HG03565 (cell line): ENCODE results near the gene APMAP.

Experiments
- ATAC-seq: cut with Tn5 transposase; IDR thresholded peaks from one replicate; pipeline ENCODE4 v1.9.1; 2021; ENCODE audit warnings: mild to moderate bottlenecking, moderate library complexity; ENCODE audit not compliant: unreplicated experiment

Gene APMAP

DNA sequence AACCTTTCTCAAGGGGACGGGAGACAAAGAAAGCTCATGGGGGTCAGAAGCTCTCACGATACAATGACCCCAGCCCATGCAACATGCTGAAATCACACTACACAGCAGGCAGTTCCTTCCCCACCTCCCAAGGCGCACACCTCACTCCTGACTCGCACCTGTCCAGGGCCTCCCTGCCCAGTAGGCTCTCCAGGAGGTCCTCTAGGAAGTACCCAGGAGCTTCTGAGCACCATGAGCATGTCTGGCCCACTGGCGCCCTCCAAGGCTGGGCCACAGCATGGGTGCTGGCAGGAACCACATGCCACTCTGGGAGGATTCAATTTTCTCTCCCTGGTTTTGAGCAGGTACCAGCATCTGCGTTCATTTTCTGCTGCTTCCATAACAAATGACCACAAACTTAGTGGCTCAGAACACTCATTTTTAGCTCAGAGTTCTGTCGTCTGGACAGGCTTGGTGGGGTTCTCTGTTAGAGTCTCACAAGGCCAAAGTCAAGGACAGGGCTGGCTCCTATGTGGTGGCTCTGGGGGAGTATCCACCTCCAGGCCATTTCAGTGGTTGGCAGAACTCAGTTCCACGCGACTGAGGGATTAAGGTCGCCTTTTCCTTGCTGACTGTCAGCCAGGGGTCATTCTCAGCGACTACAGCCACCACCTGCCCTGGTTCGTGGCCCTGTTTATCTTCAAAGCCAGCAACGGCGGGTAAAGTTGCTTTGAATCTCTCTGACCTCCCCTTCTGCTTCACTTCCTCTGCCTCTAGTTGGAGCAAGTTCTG is 32.7 kb upstream of the APMAP start:
- no peak for ATAC-seq

DNA sequence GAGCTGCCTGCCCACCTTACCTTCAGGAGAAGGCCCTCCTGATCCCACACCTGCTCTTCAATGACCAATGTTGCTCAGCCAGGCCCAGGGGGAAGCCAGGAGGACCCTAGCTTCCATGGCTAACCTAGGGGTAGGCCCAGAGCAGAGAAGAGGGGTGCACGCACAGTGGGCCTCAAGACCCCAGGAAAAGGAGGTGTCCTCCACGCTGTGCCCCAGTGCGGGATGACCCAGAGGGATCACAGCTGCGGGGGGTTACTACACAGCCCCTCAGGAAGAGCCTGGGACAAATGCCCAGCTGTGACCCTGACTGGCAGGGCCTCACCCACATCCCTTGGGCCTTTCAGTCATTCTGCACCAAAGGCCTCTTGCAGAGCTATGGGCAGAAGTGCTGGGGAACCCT is 31.6 kb upstream of the APMAP start:
- ATAC-seq: no peak

DNA sequence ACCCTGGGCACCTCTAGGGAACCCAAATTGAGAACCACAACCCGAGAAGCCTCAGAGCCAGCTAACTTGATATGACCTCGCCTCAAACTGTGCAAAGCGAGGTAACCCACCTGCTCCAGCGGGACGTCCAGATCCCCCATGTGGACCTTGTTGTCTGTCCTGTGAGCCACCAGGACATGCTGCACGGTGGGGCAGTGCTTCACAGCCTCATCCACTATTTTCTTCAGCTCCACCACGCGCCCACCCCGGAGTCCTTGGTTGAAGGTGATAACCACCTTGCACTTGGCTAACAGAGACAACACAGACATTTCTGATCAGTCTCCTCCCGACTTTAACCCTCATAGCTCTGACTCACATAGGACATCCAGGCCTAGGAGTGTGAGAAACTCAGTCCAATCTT is 30.8 kb upstream of the APMAP start:
- no peak for ATAC-seq

DNA sequence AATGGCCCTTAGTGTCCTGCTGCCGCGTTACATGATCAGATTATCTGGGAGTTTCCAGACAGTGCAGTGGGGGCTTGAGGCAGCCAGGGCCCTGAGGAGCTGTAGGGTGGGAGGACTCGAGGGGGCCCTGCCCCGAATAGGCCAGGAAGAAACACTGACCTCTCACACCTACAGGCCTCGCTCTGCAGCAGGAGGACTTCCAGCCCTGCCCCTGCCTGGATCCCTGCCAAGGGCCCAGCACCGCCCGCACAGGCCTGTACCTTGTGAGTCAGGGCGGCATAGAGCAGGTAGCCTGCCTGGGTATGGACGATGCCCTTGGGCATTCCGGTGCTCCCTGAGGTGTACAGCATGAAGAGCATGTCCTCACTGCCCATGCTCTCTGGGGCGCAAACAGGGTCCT is 30.1 kb upstream of the APMAP start:
- ATAC-seq: no peak

DNA sequence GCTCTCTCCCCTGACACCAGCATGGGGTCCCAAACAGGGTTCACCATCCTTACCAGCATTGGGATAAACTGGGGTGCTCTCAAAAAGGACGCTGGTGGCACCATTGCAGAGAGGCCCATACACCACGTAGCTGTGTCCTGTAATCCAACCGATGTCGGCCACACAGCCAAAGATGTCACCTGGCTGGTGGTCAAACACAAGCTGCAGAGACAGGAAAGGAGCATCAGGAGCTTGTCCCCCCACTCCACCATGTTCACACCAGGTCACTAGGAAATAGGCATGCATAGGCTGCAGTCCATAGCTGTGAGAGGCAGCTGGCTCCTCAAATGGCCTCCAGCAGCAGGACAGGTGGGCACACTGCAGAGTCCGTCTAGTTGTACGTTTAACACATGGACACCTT is 28.8 kb upstream of the APMAP start:
- no peak for ATAC-seq

DNA sequence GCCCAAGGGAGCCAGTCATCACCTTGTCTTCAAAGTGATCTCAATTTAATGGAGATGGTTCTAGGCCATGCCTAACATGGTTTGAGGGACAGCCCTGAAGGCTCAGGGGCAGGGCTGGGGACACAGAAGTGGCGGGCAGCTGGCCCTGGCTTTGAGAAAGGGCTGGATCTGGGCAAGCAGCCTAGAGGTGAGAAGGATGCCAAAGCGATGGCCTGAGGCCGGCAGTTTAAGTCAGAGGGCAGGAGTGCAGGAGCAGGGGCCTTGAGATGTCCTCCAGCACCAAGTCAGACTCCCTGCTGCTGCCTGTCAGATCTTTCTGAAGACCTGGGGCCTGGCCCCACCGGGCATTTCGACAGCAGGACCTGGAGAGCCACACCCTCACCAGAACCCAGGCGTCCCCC is 28.4 kb upstream of the APMAP start:
- no peak for ATAC-seq

DNA sequence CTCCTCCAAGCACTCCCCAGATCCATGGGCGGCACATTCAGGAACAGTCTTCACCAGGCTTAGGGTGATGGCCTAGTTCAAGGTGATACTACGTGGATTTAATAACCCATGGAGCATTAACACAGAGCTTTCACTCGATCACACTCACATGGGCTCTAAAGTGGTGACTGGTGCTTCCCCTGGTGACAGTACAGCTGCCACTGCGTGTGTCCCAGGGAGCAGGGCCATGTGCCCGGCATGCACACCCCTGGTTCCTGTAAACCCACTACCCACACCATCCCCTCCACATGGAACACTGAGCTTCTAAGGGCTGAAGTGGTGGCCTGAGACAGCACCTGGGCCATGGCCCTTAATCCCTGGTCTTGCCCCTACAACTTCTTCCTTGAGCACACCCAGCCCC is 27.8 kb upstream of the APMAP start:
- no peak for ATAC-seq

DNA sequence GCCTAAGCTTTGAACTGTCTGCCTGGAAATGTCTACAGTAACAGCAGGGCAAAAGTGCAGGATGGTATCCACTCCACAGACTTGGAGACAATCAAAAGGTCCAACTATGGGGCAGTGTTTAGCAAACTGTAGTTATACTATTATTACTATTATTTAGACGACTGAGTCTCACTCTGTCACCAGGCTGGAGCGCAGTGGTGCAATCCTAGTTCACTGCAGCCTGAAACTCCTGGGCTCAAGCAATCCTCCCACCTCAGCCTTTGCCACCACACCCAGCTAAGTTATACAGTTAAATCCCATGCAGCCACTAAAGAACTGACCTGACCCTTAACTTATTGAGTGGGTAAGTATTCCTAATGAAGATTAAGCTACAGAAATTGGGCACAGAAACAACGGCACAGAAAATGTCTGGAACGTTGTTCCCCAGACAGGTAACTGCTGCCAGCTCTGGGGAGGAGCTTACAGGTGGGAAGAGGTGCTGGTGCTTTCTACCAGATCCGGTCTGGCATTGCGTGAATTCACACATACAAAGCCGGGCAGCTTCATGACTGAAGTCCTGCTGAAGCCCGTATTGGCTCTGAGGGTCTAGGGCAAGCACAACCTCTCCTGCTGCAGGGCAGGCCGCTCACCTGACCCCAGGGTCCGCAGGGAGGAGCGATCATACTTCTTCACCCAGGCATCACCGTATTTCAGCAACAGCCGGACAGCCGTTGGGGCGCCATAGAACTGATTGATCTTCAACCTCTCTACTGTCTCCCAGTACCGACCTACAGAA is 27.0 kb upstream of the APMAP start:
- ATAC-seq: no peak

DNA sequence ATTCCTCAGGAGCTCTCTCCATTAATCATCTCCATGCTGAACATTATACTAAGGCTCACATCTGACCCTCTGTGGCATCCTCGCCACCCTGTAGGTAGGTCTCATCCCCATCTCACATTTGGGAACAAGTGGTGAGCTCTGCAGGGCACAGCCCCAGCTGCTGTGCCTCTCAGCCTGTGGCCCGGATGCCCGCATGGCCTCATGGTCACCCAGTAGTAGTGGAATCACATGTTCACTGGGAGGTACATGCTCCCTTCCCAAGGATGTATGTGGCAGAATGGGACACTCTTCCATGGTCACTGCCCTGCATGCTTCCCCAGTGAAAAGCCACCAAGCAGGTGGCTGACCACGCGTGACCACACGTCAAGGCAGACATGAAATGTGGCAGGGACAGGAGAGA is 26.3 kb upstream of the APMAP start:
- ATAC-seq: no peak

DNA sequence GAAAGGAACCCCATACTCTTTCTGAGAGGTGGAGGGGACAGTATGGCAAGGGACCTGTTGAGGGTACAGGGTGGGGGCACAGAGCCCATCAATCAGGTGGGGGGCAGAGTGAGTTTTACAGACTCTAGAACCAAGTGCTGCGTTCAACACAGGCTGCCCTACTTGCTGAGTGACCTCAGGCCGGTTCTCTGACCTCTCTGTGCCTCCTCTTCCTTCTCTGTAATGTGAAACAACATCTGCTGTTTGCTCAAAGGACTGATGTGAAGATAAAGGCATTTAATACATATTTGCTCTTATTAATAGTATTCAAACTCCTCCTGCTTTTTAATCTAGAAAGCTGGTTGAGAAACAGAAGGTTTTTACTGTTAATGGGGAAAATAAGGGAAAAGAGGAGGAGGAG is 25.9 kb upstream of the APMAP start:
- ATAC-seq: no peak

DNA sequence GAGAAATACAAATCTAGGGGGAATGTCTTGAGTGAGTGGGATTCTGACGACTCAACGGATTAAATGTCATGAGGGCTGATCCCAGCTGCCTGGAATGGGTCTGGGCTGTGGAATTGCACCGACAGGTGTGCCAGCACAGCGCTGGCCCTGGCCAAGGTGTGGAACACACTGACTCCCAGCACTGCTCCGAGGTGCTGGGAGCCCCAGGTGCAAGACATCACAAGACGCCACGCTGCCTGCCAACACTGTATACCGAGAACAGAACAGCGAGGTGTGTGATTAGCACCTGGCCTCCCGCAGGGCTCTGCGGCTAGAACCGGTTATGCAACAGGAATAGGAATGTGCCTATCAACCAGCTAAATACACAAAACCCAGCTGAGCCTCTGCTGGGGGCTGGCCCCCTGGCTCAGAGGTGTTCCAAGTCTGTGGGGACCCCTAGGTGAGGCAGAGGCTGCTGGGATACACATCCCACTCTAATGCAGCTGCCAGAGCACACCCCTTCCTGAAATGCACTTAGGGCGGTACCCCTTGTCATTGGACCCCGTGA is 24.8 kb upstream of the APMAP start:
- no peak for ATAC-seq

DNA sequence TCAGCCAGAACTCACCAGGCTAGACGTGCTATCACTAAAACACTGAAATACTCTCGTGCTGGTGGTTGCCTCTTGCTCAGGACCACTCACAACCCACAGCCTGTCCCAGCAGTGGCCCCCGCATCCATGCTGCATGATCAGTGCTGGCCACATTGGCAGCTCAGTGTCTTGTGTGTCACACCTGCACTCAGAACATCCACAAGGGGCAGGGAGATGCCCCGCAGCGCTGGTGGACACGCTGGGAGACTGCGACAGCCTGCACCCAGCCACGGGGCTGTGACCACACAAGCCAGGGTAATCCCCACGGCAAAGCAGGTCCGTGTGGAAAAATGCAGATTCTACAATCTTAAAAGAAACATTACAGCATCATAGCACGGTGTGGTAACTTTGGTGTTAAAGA is 23.9 kb upstream of the APMAP start:
- no peak for ATAC-seq

DNA sequence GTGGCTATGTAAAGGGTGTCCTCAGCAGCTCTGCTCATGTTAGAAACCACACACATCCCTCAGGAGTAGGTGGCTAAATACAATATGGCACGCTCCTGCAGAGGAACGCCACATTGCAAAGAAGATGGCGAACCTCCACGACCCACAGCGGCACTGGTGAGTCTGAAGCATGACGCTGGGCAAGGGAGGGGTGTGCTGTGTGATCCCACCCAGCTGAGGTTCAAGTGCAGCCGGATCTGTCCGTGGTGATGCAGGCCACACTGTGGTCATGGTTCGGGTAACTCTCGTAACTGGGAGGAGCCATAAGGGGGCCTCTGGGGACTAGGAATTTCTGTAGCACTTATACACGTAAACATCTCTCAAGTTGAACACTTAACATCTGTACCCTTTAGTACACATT is 23.4 kb upstream of the APMAP start:
- no peak for ATAC-seq

DNA sequence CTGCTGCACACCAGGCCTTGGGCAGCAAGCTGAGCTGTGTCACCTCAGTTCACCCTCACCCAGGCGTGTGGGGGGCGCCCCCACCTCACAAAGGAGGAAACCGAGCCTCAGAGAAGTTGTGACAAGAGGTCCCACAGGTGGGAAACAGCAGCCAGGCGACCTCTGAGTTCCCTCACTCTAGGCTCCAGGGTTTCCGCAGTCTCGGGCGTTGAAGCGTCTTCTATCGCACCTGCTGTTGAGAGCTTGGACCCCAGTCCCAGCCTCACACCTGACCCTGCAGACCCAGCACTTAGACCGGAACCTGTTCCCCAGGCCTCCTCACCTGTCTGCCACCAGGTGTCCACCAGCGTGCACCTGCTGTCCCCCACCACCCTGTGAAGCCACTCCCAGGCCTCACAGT is 22.3 kb upstream of the APMAP start:
- no peak for ATAC-seq

DNA sequence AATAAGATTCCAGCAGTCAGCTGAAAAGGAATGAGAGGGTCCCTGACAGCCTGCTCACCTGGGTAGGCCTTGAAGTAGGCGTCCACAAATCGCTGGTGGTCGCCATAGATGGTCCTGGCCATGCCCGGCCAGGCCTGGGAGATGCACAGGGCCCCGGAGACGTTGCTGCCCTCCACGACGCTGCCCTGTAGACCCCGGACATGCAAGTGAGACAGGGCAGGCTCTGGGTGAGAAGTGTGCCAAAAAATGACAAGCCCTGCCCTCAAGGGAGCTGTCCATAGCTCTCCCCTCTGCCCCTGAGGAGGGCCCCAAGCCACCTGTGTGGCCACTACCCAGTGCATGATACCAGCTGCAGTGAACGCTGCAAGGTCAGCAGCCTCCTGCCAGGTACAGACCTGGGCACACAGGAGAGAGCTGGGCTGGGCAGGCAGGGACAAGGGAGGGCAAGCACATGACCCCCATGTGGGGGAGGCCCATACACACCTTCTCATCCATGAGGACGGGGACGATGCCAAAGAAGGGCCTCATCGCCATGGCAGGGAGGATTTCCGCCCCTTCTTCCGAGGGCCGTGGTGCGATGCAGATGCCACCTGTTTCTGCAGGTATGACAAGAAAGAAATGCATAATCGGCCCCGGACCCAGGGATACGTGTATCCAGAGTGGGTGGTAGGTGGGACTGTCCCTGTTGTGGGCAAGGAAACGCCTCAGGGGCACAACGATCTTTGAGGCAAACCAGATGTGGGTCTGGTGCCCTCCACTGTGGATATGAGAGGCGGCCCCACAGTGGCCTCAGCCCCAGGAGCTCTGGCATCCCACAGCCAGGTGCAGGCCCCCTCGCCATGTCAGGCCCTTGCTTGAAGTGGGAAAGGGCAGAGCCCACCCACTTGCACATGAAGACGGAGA is 21.2 kb upstream of the APMAP start:
- ATAC-seq: no peak

DNA sequence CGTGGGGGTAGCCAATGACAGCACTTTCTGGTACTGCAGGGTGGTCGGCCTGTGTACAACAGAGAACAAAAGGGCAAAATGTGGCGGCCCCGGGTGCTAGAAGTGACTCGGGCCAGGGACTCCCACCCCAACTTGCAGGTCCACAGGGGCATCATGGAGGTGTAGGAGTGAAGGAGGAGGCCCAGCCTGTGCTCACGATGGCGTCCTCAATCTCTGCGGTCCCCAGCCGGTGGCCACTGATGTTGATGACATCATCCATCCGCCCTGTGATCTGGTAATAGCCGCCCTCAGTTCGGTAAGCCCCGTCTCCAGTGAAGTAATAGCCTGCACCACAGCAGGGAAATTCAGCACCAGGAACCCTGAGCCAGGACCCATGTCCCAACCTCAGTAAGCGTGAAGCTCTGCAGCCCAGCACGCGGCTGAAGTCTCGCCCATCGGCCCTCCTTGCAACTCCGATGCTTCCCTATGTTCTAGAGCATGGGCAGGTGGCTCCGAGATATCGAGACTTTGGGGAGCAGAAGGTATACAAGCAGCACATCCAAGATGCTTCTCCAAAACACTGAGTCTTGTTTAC is 20.2 kb upstream of the APMAP start:
- no peak for ATAC-seq

DNA sequence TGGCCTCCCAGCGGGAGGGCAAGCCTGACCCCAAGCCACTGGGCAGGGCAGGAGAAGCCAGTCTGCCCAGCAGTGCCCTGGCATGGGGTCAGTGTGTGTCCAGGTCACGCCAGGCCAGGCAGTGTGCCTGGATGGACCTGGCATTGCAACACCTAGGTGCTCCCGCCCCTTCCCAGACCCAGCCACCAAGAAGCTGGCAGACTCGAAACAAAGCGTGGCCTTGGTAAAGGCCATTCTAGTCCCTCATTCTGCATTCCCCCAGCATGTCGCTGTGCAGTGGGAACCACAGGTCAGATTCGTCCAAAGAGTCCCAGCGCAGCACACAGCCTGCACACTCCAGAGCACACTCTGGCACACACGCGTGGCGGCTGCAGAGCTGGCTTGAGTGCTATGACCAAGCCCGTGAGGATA is 19.3 kb upstream of the APMAP start:
- no peak for ATAC-seq

DNA sequence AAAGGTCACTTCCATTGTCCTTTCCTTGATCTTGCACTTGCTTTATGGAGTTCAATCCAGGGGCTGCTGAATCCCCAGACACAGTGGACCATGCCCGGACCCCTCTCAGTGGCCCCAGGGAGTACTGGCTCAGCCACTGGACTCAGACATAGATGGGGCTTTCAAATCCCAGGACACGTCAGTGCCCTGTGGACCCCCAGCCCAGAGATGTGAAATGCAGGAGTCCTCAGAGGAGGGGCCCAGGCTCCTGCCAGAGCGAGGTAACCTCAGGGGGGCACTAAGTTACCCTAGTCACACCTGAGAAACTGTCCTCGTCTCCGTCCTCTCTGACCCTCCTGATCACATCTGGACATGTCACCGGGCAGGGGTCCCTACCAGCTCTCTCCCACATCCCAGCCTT is 18.7 kb upstream of the APMAP start:
- ATAC-seq: no peak

DNA sequence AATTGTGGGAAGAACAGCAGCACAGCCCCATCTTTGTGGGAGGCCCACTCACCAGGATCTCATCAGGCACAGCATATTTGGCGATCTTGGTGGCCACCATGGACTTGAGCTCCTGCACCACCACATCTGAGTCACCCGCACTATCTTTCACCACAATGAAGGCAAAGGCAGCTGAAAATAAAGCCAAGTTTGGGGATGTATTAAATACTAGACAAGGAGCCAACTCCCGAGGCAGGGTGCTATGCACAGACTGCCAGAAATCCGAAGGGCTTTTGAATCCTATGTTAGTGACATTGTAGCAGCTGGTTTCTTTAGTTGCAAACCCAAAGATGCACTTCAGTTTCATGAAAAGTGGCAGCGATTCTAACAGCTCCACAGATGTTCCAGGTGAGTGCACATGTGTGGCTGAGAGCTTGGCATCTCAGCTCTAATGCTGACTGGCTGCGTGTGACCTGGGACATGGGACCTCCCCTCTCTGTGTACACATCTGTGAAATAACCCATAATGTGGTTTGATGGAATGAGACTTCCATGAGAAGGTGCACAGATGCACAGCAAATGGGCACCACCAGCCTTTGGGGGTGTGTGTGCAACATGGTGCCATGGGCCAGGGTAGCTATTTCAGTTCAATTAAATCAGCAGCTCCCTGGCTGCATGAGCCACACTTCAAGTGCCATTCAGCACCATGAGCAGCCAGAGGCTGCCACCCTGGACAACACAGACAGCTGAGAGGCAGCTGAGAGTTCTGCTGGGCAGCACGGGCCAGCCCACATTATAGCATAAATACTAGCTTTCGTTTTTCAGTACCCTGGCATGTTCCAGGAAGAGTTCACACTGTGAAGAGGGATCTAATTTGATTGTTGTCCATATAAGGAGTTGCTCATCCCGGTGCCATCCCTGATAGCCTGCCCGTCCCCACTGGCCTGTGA is 16.9 kb upstream of the APMAP start:
- ATAC-seq: no peak
